Hepatic stellate cell (primary cell): Measurements from ENCODE around the gene DEPP1.
A peak's percentile ranks its signal among the peaks of the same experiment; 100 is the strongest.

ENCODE experiments used
- DNase-seq: peaks from one replicate; pipeline ENCODE4 v3.0.0; 2011; ENCODE audit warnings: low spot score

DEPP1 gene

GRCh38 chr10:44966816-44967509, 11.6 kb downstream of the DEPP1 start:
- no peak for DNase-seq

- DNase-seq: no peak
Measured at GRCh38 chr10:44966129-44966815, 12.3 kb downstream of the DEPP1 start.

- DNase-seq: no peak
Measured at GRCh38 chr10:44965651-44966097, 12.9 kb downstream of the DEPP1 start.

- no peak for DNase-seq
Measured at GRCh38 chr10:44965104-44965503, 13.5 kb downstream of the DEPP1 start.

GRCh38 chr10:44963772-44964633, 14.6 kb downstream of the DEPP1 start:
- DNase-seq: no peak

- DNase-seq: no peak
Measured at GRCh38 chr10:44962870-44963738, 15.5 kb downstream of the DEPP1 start.

GRCh38 chr10:44961931-44962750, 16.5 kb downstream of the DEPP1 start:
- DNase-seq: no peak

GRCh38 chr10:44961230-44961571, 17.4 kb downstream of the DEPP1 start:
- no peak for DNase-seq

GRCh38 chr10:44960482-44961229, 18.0 kb downstream of the DEPP1 start:
- DNase-seq: no peak

GRCh38 chr10:44960088-44960460, 18.5 kb downstream of the DEPP1 start:
- DNase-seq: no peak

- peak; percentile 97 for DNase-seq
Measured at GRCh38 chr10:44959247-44960087, 19.1 kb downstream of the DEPP1 start, which contains the start of gene RASSF4. RASSF4 (plus strand) TSS chr10:44959802; CDS start chr10:44970203, 10,401 bp downstream.

- no peak for DNase-seq
Measured at GRCh38 chr10:44958898-44959246, 19.7 kb downstream of the DEPP1 start.

GRCh38 chr10:44958196-44958897, 20.3 kb downstream of the DEPP1 start:
- peak; percentile 64 for DNase-seq

- DNase-seq: no peak
Measured at GRCh38 chr10:44956717-44957706, 21.6 kb downstream of the DEPP1 start.

- DNase-seq: no peak
Measured at GRCh38 chr10:44956226-44956625, 22.4 kb downstream of the DEPP1 start.

GRCh38 chr10:44955413-44956070, 23.1 kb downstream of the DEPP1 start:
- DNase-seq: no peak

- DNase-seq: no peak
Measured at GRCh38 chr10:44954962-44955361, 23.6 kb downstream of the DEPP1 start.
